Activated naive CD4-positive, alpha-beta T cell treated with anti-CD3 and anti-CD28 coated beads, Interleukin-2, amount 50 U/mL, for 72 hours (primary cell): Measurements from ENCODE around the gene FZD4. TPM values are rescaled to one million over a fixed set of nuclear protein-coding genes. Genes with fewer than 3 reads are reported as not detected.
"Not testable (repeated sequence)": the region's sequence is repeated elsewhere in the genome, so short reads cannot be mapped to it uniquely, and the experiment has no call there.

Source experiments
- ATAC-seq, 2 donors: fragments of 150-1000 bp; cut with Tn5 transposase; 2 replicates each; pipeline ENCODE4 v1.10.0; 2021; ENCODE audit warnings: mild to moderate bottlenecking in 2 of 2, moderate library complexity in 2 of 2
- DNase-seq, 2 donors: peaks; one replicate each; pipeline ENCODE4 v3.0.0; 2021 to 2022; ENCODE audit warnings: low spot score in 2 of 2
- H3K27ac Mint-ChIP-seq, 2 donors: one replicate each; pipeline ENCODE4 v1.8.0; 2022; ENCODE audit warnings: mild to moderate bottlenecking in 2 of 2, mixed read lengths in 2 of 2
- H3K36me3 Mint-ChIP-seq, 2 donors: one replicate each; pipeline ENCODE4 v1.8.0; 2022; ENCODE audit warnings: mixed read lengths in 2 of 2
- H3K9me3 Mint-ChIP-seq, 2 donors: one replicate each; pipeline ENCODE4 v1.8.0; 2022; ENCODE audit warnings: mixed read lengths in 2 of 2
- total RNA-seq, 2 donors: library from RNA; stranded (reverse); gene quantifications; one replicate each; pipeline ENCODE4 v1.2.3, GENCODE V29; 2022

FZD4 gene
- total RNA-seq, 2 donors from 2014 or later, result 0.05 to 0.16 TPM

GRCh38 chr11:86980086-86980796 lies 25.0 kb upstream of the FZD4 start:
- Mint-ChIP-seq H3K27ac (no peak overlapping the region), H3K36me3 (no peaks in the 10 kb centered on the region), H3K9me3 (no peaks in the 10 kb centered on the region)
- DNase-seq (no peak), ATAC-seq (no peak)

GRCh38 chr11:86978756-86979608 lies 23.8 kb upstream of the FZD4 start:
- H3K9me3 Mint-ChIP-seq, result no peaks in the 10 kb centered on the region
- ATAC-seq, result peak; percentile 64 to 75
- no peaks in the 10 kb centered on the region for H3K36me3 Mint-ChIP-seq
- no peak for DNase-seq
- H3K27ac Mint-ChIP-seq, result no peak overlapping the region

GRCh38 chr11:86978247-86978646 lies 23.1 kb upstream of the FZD4 start:
- Mint-ChIP-seq H3K27ac (no peak overlapping the region), H3K36me3 (peaks cover 4 to 5% of the 10 kb centered on the region in 2 donors), H3K9me3 (no peaks in the 10 kb centered on the region)
- no peak for ATAC-seq
- no peak for DNase-seq

GRCh38 chr11:86977441-86978050 lies 22.4 kb upstream of the FZD4 start:
- peaks cover 11 to 12% of the 10 kb centered on the region in 2 donors for H3K36me3 Mint-ChIP-seq
- peaks cover 3 to 5% of the 10 kb centered on the region in 2 donors for H3K9me3 Mint-ChIP-seq
- no peak overlapping the region for H3K27ac Mint-ChIP-seq
- ATAC-seq (no peak), DNase-seq (no peak)

- Mint-ChIP-seq H3K9me3 (peaks cover 4 to 6% of the 10 kb centered on the region in 2 donors), H3K27ac (no peak overlapping the region), H3K36me3 (peaks cover 12 to 13% of the 10 kb centered on the region in 2 donors)
- no peak for ATAC-seq
- DNase-seq, result no peak
Measured at GRCh38 chr11:86972734-86973133, 17.5 kb upstream of the FZD4 start.

GRCh38 chr11:86969258-86969657 lies 14.1 kb upstream of the FZD4 start:
- peaks cover 12 to 13% of the 10 kb centered on the region in 2 donors for H3K36me3 Mint-ChIP-seq
- no peak for DNase-seq
- no peak overlapping the region for H3K27ac Mint-ChIP-seq
- peaks cover 4 to 6% of the 10 kb centered on the region in 2 donors for H3K9me3 Mint-ChIP-seq
- ATAC-seq, result no peak

GRCh38 chr11:86967601-86968000 lies 12.4 kb upstream of the FZD4 start:
- not testable (repeated sequence) for DNase-seq, ATAC-seq

GRCh38 chr11:86957976-86958646 lies 2.9 kb upstream of the FZD4 start:
- no peak for DNase-seq
- Mint-ChIP-seq H3K27ac (no peak overlapping the region), H3K9me3 (no peaks in the 10 kb centered on the region), H3K36me3 (no peaks in the 10 kb centered on the region)
- no peak for ATAC-seq

More at GRCh38 chr11:86967601-86968000, 12.4 kb upstream of the FZD4 start:
- H3K9me3 Mint-ChIP-seq, H3K27ac Mint-ChIP-seq, H3K36me3 Mint-ChIP-seq: not testable (repeated sequence)

GRCh38 chr11:86956905-86957195 lies 1.7 kb upstream of the FZD4 start:
- Mint-ChIP-seq H3K36me3 (no peaks in the 10 kb centered on the region), H3K9me3 (no peaks in the 10 kb centered on the region), H3K27ac (no peak overlapping the region)
- ATAC-seq, result no peak
- no peak for DNase-seq

- Mint-ChIP-seq H3K27ac (no peak overlapping the region), H3K9me3 (no peaks in the 10 kb centered on the region), H3K36me3 (no peaks in the 10 kb centered on the region)
- ATAC-seq (peak in 1 of 2 donors; percentile 31), DNase-seq (no peak)
Measured at GRCh38 chr11:86955111-86955360, 159 bp downstream of the FZD4 start.

- peak in 1 of 2 donors; percentile 18 for ATAC-seq
Measured at GRCh38 chr11:86954269-86955110, 705 bp downstream of the FZD4 start.

GRCh38 chr11:86952221-86952875 lies 2.8 kb downstream of the FZD4 start:
- no peak overlapping the region for H3K27ac Mint-ChIP-seq
- no peaks in the 10 kb centered on the region for H3K36me3 Mint-ChIP-seq
- no peaks in the 10 kb centered on the region for H3K9me3 Mint-ChIP-seq
- DNase-seq (no peak), ATAC-seq (no peak)

More at GRCh38 chr11:86954269-86955110, 705 bp downstream of the FZD4 start:
- Mint-ChIP-seq H3K27ac (no peak overlapping the region), H3K9me3 (no peaks in the 10 kb centered on the region), H3K36me3 (no peaks in the 10 kb centered on the region)
- DNase-seq, result no peak

GRCh38 chr11:86951706-86952105 lies 3.5 kb downstream of the FZD4 start:
- Mint-ChIP-seq H3K9me3 (no peaks in the 10 kb centered on the region), H3K27ac (no peak overlapping the region), H3K36me3 (no peaks in the 10 kb centered on the region)
- ATAC-seq, result no peak
- DNase-seq, result no peak

GRCh38 chr11:86950661-86950995 lies 4.6 kb downstream of the FZD4 start:
- Mint-ChIP-seq H3K9me3 (no peaks in the 10 kb centered on the region), H3K27ac (no peak overlapping the region), H3K36me3 (no peaks in the 10 kb centered on the region)
- DNase-seq, result no peak
- ATAC-seq, result no peak

GRCh38 chr11:86949995-86950660 lies 5.1 kb downstream of the FZD4 start:
- Mint-ChIP-seq H3K27ac (no peak overlapping the region), H3K9me3 (no peaks in the 10 kb centered on the region), H3K36me3 (no peaks in the 10 kb centered on the region)
- DNase-seq, result no peak
- no peak for ATAC-seq

- Mint-ChIP-seq H3K27ac (no peak overlapping the region), H3K36me3 (no peaks in the 10 kb centered on the region), H3K9me3 (no peaks in the 10 kb centered on the region)
- ATAC-seq (no peak), DNase-seq (no peak)
Measured at GRCh38 chr11:86948733-86949132, 6.5 kb downstream of the FZD4 start.
